Left lobe of liver (tissue), 2 donors: ENCODE results near the gene NUP188. TPM values are rescaled to one million over a fixed set of nuclear protein-coding genes. Genes with fewer than 3 reads are reported as not detected.

Source experiments
- ATAC-seq: fragments of 200-7000 bp; cut with Tn5 transposase; one replicate; pipeline ENCODE4 v1.9.1; 2020; ENCODE audit warnings: mild to moderate bottlenecking, moderate library complexity
- DNase-seq: peaks from one replicate; pipeline ENCODE4 v3.0.0-alpha.2; 2020; ENCODE audit warnings: low spot score
- total RNA-seq: library from RNA; stranded (reverse); gene quantifications from one replicate; pipeline ENCODE4 v1.2.1, GENCODE V29; 2021
- donor health status: DM: no; HTN: no; CAD: no; lungs with moderate emphysema.
- donor health status: DM: no; HTN: yes; CAD: no.

Gene NUP188
- total RNA-seq, 1 donor from 2014 or later: 11.4 TPM

DNA sequence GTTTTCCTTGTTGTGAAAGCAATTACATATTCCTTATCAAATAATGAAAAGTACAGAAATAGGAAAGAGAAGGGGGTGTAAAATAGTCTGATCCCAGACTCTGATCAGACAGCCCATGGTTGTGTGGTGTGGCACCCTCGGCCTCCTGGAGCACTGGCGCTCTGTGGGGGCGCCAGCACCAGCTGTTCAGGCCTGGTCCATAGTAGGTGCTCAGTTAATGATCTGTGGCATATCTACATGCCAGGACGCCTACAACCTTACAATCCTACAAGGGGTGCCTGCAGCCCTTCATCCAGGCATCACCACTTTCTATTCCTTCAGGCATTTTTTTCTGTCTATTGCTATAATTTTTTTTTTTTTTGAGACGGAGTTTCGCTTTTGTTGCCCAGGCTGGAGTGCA, 105.5 kb downstream of the NUP188 start:
- DNase-seq (no peak), ATAC-seq (peak; percentile 38)

DNA sequence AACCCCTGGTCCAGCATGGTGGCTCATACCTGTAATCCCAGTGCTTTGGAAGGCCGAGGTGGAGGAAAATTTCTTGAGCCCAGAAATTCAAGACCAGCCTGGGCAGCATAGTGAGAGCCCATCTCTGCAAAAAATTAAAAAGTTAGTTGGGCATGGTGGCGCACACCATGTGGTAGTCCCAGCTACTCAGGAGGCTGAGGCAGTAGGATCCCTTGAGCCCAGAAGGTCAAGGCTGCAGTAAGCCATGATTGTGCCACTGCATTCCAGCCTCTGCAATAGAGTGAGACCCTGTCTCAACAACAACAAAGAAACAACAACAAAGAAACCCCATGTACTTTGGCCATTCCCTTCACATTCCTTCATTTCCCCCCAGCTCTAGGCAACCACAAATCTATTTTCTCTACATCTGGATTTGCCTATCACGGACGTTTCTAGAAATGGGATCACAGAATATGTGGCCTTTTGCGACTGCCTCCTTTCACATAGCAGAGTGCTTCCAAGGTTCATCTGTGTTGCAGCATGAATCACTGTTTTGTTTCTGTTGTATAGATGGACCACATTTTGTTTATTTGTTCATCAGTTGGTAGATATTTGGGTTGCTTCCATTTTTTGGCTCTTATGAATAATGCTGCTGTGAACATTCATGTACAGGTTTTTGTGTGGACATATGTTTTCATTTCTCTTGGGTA, 106.8 kb downstream of the NUP188 start:
- DNase-seq: no peak
- no peak for ATAC-seq

Other genes starting within 250 kb of the NUP188 start
- 7.6 TPM for gene PKN3, start 245.2 kb upstream of the NUP188 start, total RNA-seq
- gene ZDHHC12, start 223.6 kb upstream of the NUP188 start, total RNA-seq: 22.9 TPM
- gene ZER1, start 175.8 kb upstream of the NUP188 start, total RNA-seq: 15.6 TPM
- gene TBC1D13, start 160.4 kb upstream of the NUP188 start, total RNA-seq: 14.1 TPM
- 53.0 TPM for gene ENDOG, start 129.2 kb upstream of the NUP188 start, total RNA-seq
- gene SPOUT1, start 117.9 kb upstream of the NUP188 start, total RNA-seq: 36.7 TPM
- gene KYAT1, start 65.7 kb upstream of the NUP188 start, total RNA-seq: 9.6 TPM
- 11.0 TPM for gene LRRC8A, start 65.6 kb upstream of the NUP188 start, total RNA-seq
- 70.8 TPM for gene PHYHD1, start 26.7 kb upstream of the NUP188 start, total RNA-seq
- 7.5 TPM for gene DOLK, start 96 bp upstream of the NUP188 start, total RNA-seq
- gene SH3GLB2, start 80.6 kb downstream of the NUP188 start, total RNA-seq: 31.3 TPM
- gene MIGA2, start 88.9 kb downstream of the NUP188 start, total RNA-seq: 22.1 TPM
- 21.7 TPM for gene DOLPP1, start 133.4 kb downstream of the NUP188 start, total RNA-seq
- gene CRAT, start 163.1 kb downstream of the NUP188 start, total RNA-seq: 105 TPM
- gene PTPA, start 163.7 kb downstream of the NUP188 start, total RNA-seq: 62.3 TPM
- 4.5 TPM for gene IER5L, start 230.6 kb downstream of the NUP188 start, total RNA-seq